Measurements from ENCODE around the gene ARHGAP26. TPM values are rescaled to one million over a fixed set of nuclear protein-coding genes. Genes with fewer than 3 reads are reported as not detected.

The ARHGAP26 gene
- total RNA-seq, 1 experiment from 2014 or later, result 34.5 TPM

- H3K4me2 ChIP-seq (ENCODE audit: low read length), result no peak overlapping the region
- no peak overlapping the region for H2AFZ ChIP-seq (ENCODE audit: low read depth, low read length, poor library complexity, severe bottlenecking)
- no peaks in the 10 kb centered on the region for H3K79me2 ChIP-seq (ENCODE audit: insufficient read depth, low read length)
- H3K9me3 ChIP-seq (ENCODE audit: control insufficient read depth in 1 of 2, insufficient read depth in 1 of 2, low read depth in 1 of 2, low read length in 2 of 2), result no peaks in the 10 kb centered on the region
- no peaks in the 10 kb centered on the region for H4K20me1 ChIP-seq (ENCODE audit: insufficient read depth)
- BruUV-seq (replicated peaks), result no TSS peak
- H3K9ac ChIP-seq (ENCODE audit: low read length), result no peak overlapping the region
- H3K4me1 ChIP-seq (ENCODE audit: control insufficient read depth in 1 of 2, insufficient read depth in 2 of 2, low read length in 2 of 2), result no peaks in the 10 kb centered on the region
- ChIA-PET RAD21 (ENCODE audit: low non-redundant PET in 1 of 2, low total read pairs in 2 of 2, uncharacterized antibody in 2 of 2, unreplicated experiment in 2 of 2) (no interaction called here), CTCF (interaction anchor here (0.7 kb wide), 1 partner anchor 225 kb away, joined by 3 read pairs; no protein-coding TSS in a partner anchor), POLR2A (no interaction called here)
- intact Hi-C loops (cut with micrococcal nuclease), result no loop called here
- no peaks in the 10 kb centered on the region for H3K27me3 ChIP-seq (ENCODE audit: insufficient read depth, low read length)
- H3K27ac ChIP-seq (ENCODE audit: low read depth, low read length), result no peak overlapping the region
- H3K4me3 ChIP-seq (replicated peaks in 1 of 2; ENCODE audit: low read depth in 1 of 2, low read length in 2 of 2), result no peak overlapping the region
- no peaks in the 10 kb centered on the region for H3K9me2 ChIP-seq (ENCODE audit: insufficient read depth)
- ATAC-seq, result no peak
- H3K36me3 ChIP-seq (ENCODE audit: control insufficient read depth in 1 of 2, insufficient read depth in 2 of 2, low read length in 2 of 2), result no peaks in the 10 kb centered on the region
- no peak for TF ChIP-seq CBX3 (IDR thresholded peaks at IDR 0.05; ENCODE audit: low read depth)
- TF ChIP-seq TCF7L2 (IDR thresholded peaks at IDR 0.05; ENCODE audit: borderline replicate concordance, extremely low read depth, insufficient read depth, insufficient read length), result no peak
- TF ChIP-seq CTCF (IDR thresholded peaks at IDR 0.05 in 2 of 3, conservative IDR thresholded peaks at IDR 0.05 in 1 of 3; ENCODE audit: borderline replicate concordance in 1 of 3, insufficient read depth in 1 of 3, low read depth in 2 of 3, low read length in 2 of 3), result no peak
- no peak for TF ChIP-seq SRF (IDR thresholded peaks at IDR 0.05; ENCODE audit: low read depth)
- TF ChIP-seq POLR2AphosphoS5 (IDR thresholded peaks at IDR 0.05; ENCODE audit: low read depth, low read length), result no peak
- no peak for TF ChIP-seq ZFX (IDR thresholded peaks at IDR 0.05)
- TF ChIP-seq ELF1 (IDR thresholded peaks at IDR 0.05; ENCODE audit: borderline replicate concordance, low read depth), result no peak
- TF ChIP-seq EZH2phosphoT487 (IDR thresholded peaks at IDR 0.05; ENCODE audit: borderline replicate concordance), result no peak
- TF ChIP-seq JUND (IDR thresholded peaks at IDR 0.05), result no peak
- no peak for TF ChIP-seq MAX (IDR thresholded peaks at IDR 0.05)
- no peak for TF ChIP-seq REST (IDR thresholded peaks at IDR 0.05; ENCODE audit: low read depth)
- DNase-seq (ENCODE audit: low read depth, low spot score), result no peak
Measured at GRCh38 chr5:142938266-142938880, 168.2 kb downstream of the ARHGAP26 start.
